Stomach (tissue), 4 donors: ENCODE measurements around the gene FBXO2.

Experiments used
- CTCF ChIP-seq, 7 experiments: fragments of 450-650 bp in 4 of 7; fragments of 200-600 bp in 3 of 7; sonication (generic) in 3 of 7; IDR thresholded peaks; one replicate each; pipeline ENCODE4 v1.5.1; 2016 to 2019; ENCODE audit warnings: antibody characterized with exemption in 7 of 7, control low read depth in 2 of 7, mild to moderate bottlenecking in 1 of 7
- EP300 ChIP-seq: sonication (generic); formaldehyde crosslinking; IDR thresholded peaks from one replicate; pipeline ENCODE4 v1.6.1; 2017; ENCODE audit warnings: antibody characterized with exemption
- POLR2A ChIP-seq, 4 donors: fragments of 450-650 bp; IDR thresholded peaks; one replicate each; pipeline ENCODE4 v1.6.1; 2016; ENCODE audit warnings: antibody characterized with exemption in 4 of 4, control low read depth in 2 of 4, mild to moderate bottlenecking in 1 of 4, moderate library complexity in 1 of 4

- TF ChIP-seq CTCF (IDR thresholded peaks at IDR 0.05), result no peak
- no peak for TF ChIP-seq EP300
- no peak for TF ChIP-seq POLR2A (IDR thresholded peaks at IDR 0.05)
Observed at GRCh38 chr1:11682287-11682771, 28.1 kb upstream of the FBXO2 start.
